Stimulated activated CD4-positive, alpha-beta T cell treated with anti-CD3 and anti-CD28 coated beads, Interleukin-1b, Interleukin-23, amount 100 ng/mL, for 1 hour (primary cell): ENCODE measurements around the gene SEZ6.
"Not testable (repeated sequence)": the region's sequence is repeated elsewhere in the genome, so short reads cannot be mapped to it uniquely, and the experiment has no call there.

Source experiments
- DNase-seq, 2 donors: peaks; one replicate each; pipeline ENCODE4 v3.0.0-alpha.2; 2020; ENCODE audit warnings: low read depth in 2 of 2

Gene SEZ6

DNA sequence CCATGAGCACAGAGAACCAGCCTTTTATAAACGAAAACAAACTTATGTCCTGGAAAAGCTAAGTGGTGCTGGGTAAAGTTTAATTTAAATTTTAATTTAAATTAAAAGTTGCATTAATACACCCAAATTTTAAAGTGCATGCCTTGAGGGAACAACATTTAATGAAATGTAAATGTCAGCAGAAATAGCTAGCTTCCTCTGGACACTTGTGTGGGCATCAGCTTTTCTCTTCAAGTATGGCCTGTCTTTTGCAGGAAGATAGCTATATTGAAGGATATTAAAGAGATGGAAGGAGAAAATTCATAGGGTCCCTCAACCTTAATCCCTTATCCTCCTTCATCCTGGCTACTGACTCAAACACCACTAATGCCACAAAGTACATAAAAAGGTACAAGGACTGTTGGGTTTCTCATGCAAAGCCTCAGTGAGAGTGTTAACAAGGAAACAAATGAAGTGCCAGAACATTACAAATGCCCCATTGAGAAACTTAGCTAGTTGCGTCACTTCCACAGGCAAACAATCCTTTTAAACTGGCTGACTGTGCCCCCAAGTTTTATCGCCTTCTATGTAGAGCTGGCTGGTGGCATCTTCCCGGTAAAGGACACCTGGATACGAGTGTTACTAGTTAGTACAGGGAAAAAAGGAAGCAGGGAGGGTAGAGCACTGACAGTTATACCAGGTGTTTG, 68.6 kb downstream of the SEZ6 start:
- no peak for DNase-seq

DNA sequence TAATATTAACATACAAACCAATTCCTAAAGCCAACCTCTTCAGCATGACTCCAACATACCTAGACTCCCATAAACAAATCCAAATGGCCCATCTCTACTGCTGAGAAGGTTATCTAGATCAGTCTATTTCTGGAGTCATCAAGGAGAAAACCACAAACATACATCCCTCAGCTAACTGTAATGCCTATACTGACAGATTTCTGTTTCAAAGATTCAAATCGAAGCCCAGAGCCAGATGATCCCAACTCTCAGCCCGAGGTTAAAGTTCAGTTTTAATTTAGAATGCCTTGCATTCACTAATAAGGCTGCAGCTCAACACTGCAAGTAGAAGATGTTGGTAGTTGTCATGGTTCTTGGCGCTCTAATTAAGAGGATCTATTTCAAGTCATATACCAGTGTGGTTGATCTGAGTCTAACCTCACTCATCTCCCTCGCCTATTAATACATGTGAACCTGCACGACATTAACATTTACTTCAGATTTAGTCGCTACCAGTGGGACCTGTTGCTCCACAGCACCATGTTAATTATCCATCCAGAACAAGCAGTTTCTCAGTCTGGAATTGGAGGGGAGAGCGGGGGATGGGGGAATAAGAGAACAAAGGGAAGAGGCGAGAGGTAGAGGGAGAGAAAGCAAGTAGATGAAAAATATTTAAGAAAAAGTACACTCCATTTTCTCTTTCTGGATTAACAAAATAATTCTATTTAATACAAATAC, 69.9 kb downstream of the SEZ6 start:
- no peak for DNase-seq

DNA sequence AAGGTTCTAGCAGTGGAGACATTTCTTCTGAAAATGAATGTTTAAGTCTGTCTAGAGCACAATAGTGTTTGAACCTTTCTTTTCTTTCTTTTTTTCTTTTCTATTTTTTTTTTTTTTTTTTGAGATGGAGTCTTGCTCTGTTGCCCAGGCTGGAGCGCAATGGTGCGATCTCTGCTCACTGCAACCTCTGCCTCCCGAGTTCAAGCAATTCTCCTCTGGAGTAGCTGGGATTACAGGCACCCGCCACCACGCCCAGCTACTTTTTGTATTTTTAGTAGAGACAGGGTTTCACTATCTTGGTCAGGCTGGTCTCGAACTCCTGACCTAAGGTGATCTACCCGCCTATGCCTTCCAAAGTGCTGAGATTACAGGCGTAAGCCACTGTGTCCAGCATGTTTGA, 71.3 kb downstream of the SEZ6 start:
- DNase-seq = not testable (repeated sequence)

DNA sequence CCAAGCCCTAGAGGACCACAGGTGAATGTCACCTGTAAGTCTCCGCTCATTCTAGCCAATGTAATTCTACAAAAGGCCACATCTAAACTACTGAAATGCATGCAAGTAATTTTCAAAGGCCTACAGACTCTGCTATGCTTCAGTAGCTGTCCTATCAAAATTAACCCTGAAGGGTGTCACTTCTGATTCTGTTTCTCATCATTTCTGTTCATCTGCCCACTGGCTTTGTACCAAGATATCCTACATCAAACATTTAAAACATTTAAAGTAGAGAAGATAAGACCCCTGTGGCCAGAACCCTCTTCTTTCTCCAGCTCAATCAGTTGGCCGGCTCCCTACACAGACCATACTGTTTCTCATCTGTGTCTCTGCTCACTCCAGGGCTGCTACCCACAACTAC, 76.0 kb downstream of the SEZ6 start:
- no peak for DNase-seq

DNA sequence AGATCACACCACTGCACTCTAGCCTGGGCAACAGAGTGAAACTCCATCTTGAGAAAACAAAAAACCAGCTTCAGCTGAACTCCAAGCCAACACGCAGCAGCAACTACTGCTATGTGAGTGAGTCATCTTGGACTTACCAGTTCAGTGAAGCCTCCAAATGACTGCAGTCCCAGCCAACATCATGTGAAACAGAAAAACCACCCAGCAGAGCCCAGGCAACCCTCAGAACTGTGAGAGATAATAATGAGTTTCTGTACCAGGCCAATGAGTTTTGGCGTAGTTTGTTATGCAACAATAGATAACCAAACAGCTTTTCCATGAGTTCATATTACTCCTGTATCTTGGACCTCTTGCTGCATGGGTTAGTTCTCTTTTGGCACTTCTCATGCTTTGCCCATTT, 77.8 kb downstream of the SEZ6 start:
- DNase-seq = no peak

DNA sequence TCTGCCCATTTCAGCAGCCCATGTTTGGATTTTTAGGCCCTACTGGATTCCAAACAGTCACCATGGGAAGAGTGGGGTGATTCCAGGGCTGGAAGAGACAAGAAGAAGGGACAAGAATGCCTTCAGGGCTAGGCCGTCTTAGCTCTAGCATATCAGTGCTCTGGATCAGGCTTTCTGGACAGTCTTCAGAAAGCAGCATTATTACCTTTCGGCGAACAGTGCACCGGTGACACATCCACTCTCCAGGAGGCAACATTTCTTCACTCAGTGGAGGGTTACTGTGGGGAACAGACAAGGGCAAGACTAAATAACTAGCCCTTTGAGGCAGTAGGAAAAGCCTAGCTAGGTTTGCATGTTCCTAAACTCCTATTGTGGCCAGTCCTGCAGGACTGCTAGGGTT, 79.0 kb downstream of the SEZ6 start:
- DNase-seq = no peak

DNA sequence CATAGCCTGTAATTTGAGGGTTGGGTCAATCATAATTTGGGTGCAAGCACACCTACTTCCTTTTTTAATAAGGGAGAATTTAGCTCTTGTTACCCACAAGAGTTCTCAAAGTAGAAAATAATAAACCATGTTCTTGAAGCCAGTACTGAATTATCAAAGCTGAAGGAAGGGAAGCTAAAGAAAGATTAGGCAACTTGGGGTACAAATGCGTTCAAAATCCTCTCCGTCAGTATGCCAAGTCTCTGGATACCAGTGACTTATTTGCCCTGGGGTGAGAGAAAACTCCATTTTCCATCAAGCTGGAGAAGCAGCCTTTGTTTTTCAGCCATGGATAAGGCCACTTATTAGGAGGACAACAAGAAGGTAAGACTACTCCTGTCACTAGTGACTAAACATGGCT, 79.5 kb downstream of the SEZ6 start:
- DNase-seq = no peak

DNA sequence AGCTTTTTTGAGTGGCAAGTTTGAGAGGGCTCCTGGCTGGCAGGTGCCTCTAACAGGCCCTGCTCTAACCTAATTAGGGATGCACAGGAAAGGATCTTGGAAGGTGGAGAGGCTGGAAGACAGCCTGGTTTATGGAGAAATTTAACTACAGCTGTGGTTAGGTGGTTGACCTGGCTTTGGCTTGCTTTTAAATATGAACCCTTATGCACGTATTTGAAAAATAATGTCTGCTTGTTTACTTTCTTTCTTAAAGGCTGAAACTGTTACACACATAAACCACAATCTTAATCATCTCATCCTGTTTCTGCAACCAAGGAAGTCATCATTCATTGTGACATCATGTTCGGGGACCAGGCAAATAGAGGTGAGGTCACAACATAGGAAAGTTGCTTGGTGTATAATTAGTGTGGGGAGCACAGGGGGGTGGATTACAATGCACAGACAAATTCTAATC, 79.9 kb downstream of the SEZ6 start:
- DNase-seq = no peak

DNA sequence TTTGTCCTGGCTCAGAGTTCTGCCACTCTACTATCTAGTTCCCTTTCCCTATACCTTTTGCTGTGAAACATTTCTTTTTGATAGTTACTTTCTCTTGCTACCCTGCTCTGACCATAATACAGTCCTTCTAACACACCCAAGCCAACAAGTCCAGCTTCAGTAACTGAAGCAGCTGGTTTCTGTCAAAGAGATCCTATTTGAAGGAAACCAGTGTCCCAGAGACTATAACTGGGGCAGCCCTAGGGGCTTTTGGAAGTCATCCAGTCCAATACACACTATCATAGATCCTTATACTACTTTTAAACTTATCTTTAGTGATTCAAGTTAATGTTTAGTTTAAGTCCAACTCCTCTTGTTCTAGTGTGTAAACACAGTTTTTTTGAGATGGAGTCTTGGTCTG, 85.6 kb downstream of the SEZ6 start:
- DNase-seq = no peak

DNA sequence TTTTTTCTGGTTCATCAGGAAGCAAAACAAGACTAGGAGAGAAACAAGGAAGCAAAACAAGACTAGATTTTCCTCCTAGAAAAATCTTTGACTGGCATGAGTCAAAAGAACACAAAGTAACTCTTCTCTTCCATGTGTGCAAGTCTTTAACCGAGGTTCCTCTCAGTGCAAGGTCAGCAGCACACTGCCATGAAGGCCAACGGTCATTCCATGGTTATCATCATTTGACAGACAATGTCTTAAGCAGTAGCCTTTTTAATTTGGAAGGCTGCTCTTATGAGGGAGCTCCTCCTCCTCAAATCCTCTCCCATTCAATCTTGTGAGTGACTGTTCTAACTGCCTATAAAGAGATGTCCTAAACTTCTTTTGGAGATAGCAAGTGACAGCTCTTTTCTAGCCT, 87.5 kb downstream of the SEZ6 start:
- no peak for DNase-seq

DNA sequence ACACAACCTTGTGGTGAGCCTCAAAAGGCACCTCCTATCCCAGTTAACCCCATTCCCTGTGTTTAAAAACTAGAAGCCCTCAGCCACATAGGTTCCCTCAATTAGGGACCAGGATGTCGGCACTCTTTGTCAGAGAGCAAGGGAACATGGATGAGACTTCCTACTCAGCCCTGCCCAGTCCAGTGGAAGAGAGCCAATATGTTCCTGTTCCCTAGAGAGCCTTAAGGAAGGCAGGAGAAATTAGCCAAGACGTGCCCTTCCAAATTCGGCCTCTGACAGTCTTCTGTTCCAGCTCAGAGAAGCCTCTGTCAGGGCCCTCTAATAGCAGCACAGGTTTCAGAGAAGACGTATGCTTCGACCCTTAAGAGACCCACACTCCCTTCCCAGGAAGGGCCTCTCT, 88.4 kb downstream of the SEZ6 start:
- no peak for DNase-seq

DNA sequence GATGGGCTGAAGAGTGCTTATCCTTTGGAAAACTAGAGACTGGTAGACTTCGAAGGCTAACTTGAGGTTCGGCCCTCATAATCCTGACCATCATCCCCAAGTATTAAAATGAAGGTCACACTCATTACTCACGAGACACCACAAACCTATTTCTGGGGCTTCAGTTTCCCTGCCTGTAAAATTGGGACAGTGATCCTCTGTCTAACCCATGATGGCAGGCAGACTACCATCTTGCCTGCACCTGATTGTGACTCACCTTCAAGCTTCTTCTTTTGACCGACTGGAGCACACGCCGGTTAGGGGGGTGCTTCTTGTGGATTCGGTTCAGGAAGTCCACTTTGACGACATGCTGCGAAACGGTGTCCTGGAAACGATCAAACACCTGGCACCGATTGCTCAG, 88.8 kb downstream of the SEZ6 start:
- DNase-seq = no peak

DNA sequence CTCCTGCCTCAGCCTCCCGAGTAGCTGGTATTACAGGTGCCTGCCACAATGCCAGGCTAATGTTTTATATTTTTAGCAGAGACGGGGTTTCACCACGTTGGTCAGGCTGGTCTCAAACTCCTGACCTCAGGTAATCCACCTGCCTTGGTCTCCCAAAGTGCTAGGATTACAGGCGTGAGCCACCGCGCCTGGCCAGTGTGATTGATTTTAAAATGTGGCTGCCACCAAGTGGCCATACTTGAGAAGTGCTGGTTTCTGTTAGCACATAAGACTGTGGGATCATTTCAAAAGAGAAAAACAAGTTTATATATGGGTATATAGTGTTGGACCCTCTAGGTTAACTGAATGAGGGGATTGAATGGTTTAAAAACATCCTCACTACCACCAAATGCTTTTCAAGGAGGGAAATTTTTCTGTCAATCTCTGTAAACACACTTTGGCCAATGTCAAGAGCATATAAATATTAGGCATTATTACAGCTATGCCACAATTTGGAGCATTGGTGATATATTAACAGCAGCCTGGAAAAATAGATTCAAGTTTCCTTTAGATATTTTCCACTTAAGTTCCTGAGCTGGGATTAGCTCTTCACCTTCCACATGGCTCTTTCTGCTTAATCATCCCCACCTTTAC, 89.4 kb downstream of the SEZ6 start:
- no peak for DNase-seq

DNA sequence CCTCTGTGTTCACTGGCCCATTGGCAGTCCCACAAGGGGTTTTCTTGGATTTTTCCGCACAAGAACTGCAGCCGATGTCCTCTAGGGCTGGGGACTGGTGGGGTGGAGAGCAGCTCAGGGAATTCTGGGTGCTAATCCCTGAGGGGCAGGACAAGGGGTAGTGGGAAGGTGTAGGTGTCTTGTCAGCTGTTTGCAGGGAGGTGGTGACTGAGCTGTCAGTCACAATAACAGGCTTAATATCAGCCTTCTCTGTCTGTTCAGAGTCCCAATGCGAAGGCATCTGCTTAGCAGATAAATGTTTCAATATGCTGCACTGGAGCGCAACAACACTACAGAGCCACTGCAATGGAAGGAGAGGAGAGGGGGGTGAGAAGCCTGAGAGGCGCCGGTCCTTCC, 92.9 kb downstream of the SEZ6 start:
- no peak for DNase-seq

DNA sequence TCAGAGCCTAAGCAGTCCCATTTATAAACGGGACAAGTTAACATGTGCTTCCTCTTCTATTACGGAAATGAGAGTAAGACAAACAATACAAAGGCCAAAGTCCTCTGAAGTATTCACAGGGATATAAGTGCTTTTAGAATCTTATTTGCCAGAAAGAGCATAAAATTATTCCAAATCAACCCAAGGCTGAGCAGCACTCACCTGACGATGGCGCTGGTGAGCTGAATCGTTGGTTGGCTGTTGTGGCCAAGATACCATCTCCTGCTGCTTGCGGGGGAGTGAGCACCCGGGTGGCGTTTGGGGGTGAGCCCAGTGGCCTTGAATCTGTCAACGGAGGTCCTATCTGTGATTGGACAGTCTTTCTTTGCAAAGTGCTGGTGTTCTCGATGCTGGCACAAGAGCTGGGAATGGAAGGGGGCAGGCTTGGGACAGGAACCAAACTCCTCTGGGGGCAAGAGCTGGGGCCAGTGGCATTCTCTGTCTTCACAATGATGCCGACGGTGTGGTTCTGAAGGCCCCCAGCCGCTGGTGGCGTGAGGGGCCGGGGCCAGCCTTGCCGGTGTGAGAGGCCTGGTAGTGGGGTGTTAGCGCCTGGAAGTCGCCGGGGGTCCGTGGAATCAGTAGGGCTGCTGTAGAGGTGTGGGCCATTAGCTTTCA, 93.4 kb downstream of the SEZ6 start:
- no peak for DNase-seq

DNA sequence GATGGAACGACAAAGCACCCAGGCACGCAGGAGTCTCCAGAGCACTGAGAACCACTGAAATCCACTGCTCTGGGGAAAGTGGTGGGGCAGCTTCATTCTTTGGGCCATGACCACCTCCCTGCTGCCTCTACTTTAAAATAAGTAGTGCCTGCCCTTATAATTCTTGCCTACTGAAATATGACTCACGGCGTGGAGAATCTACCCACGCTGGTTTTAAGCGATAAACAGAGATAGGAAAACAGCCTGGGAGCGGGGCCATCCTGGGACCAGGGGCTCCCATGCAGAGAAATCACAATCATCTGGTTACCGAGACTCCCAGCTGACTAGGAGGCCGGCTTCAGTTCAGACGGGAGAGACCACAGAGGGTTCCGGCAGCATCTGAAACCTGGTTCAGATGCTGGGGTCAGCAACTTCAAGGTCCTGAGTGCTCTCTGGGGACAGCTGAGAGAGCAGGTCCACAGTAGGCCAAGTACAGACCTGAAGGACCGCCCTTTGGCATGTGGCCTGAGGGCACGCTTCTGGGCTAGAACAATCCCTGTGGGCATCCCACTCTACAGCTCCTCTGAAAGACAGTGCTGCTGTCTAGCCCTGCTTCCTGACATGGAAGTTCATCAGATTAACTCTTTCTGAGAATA, 94.3 kb downstream of the SEZ6 start:
- DNase-seq = no peak

DNA sequence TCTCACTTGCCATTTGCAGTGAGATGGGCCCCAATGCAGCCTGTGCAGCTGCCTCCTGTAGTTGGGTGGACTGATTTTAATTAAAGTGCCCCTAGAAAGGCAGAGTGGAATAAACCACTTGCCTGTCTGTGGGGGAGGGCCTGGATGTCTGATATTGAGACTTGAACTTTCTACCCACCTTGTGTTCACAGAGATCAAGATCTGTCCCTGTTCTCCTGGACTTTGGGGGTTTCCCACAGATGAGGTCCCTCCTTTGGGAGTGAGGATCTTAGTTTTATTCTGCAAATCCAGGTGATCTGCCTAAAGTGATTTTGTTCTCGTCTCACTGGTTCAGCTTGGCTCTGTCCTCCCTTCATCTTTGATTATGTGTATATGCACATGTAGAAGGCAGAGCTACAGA, 95.3 kb downstream of the SEZ6 start:
- DNase-seq = no peak

DNA sequence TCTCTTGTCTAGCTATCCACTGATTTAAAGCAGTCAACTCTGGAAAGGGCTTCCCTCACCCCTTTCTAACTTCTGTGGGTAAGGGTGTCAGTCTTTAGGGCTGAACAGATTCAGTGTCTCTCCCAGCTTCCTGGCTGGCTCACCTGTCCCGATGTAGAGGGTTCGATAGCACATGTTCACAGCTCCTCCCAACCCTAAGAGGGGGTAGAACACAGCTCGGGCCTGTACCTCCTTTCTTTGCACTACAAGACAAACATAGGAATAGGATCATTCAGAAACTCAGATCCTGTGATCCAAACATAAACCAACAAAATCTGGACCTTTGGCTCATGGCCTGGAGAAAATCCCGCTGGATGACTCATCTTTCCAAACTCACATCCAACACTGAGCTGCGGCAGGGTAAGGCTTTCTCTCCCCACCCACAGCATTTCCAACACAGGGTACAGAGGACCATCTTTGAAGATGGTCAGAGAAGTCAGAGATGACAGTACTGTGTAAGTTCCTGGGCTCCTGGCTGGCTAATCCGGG, 97.1 kb downstream of the SEZ6 start:
- DNase-seq = no peak

DNA sequence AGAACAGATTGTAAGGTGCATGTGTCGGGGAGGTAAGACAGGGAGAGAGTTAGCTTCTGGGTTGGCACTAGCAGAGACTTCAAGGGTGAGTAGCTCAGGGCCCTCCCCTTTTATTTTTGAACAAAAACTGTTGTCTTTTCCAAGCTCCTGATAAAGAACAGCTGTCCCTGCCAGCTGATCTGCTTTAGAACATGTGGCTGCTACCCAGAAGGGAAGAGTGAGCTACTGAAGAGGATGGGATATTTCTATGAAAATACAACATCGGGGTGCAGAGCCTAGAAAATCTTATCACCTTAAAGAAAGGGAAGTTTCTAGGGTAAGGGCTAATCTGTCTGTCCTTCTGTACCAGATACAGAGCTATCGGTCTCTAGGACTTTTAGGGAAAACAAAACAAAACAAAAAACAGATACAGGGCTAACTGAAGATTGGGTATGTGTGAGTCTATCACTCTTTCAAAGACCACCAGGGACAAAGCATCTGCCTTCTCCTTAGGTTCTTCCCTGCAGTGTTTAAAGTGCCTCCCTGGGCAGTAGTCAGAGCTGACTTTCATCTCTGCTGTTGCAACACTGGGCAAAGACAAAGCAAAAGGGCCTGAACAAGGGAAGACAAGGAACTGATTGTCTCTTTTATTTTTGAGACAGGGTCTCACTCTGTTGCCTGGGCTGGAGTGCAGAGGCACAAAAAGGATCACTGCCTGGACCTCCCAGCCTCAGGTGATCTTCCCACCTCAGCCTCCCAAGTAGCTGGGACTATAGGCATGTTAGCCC, 97.9 kb downstream of the SEZ6 start:
- DNase-seq = no peak

DNA sequence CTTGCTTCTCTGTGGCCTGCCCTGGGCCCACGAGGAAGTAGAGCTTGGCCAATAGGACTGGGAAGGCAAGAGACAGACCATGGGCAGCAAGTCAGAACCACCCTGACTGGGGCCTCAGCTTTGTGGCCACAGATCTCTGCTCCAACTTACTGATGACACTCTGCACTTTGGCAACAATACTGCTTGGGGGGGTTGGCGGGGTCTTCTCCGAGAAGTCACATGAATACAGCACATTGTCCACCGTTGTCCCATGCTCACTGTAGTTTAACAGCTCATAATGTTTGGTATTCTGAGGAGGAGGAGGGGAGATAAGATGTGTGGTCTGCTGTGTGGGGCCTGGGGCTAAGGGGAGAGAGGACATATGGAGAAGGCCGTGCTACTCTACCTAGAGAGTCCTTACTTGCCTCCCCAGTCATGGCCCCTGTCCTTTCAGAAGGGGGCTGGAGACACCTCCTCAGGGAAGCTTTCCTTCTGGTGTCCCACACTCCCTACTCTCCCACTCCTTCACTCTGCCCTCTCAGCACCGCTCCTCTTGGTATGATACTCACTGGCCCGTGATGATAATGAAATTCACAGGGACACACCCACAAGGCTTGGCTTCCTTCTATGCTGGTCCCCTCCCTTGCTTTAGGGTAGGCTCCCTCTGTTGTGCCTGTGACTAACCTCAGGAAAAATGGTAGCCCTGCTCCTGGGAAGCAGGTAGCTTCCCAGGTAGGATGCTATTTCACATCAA, 99.0 kb downstream of the SEZ6 start:
- no peak for DNase-seq

DNA sequence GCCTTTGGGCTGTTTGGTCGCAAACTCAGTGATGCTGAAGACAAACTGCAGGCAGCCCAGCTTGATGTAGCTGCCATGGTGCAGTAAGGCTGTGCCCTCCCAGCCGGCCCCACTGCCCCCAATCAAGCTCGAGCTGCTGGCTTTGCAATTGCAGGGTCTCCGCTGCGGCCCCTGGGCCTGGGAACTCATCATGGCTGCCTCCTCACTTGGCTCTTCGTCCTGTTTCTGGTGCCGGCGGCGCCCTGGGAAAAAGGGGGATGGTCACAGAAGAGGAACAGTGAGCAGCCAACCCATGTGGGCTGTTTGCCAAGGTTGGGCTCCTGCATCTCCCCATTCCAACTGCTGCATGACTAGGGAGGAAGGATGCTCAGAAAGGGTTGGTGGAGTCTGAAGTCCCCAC, 99.6 kb downstream of the SEZ6 start:
- no peak for DNase-seq
